Stimulated activated memory B cell treated with anti-CD40 and anti-IgM and Interleukin-4, amounts not matched to agents 10 μg/mL and 1 μg/mL and 100 μg/mL, for 72 hours (primary cell): Measurements from ENCODE around the gene GOLGA6C.
A peak's percentile ranks its signal among the peaks of the same experiment; 100 is the strongest.
"Not testable (repeated sequence)": the region's sequence is repeated elsewhere in the genome, so short reads cannot be mapped to it uniquely, and the experiment has no call there.

ENCODE experiments used
- ATAC-seq: fragments of 150-1000 bp; cut with Tn5 transposase; 2 replicates; pipeline ENCODE4 v1.10.0; 2021
- H3K27ac Mint-ChIP-seq: one replicate; pipeline ENCODE4 v1.8.0; 2022; ENCODE audit warnings: mild to moderate bottlenecking, mixed read lengths
- H3K27me3 Mint-ChIP-seq: one replicate; pipeline ENCODE4 v1.8.0; 2022; ENCODE audit warnings: mixed read lengths
- H3K36me3 Mint-ChIP-seq: one replicate; pipeline ENCODE4 v1.8.0; 2022; ENCODE audit warnings: mixed read lengths
- H3K4me1 Mint-ChIP-seq: one replicate; pipeline ENCODE4 v1.8.0; 2022; ENCODE audit warnings: mixed read lengths
- H3K4me3 Mint-ChIP-seq: one replicate; pipeline ENCODE4 v1.8.0; 2022; ENCODE audit warnings: mild to moderate bottlenecking, moderate library complexity, mixed read lengths
- H3K9me3 Mint-ChIP-seq: one replicate; pipeline ENCODE4 v1.8.0; 2022; ENCODE audit warnings: mixed read lengths

Gene GOLGA6C, protein sequence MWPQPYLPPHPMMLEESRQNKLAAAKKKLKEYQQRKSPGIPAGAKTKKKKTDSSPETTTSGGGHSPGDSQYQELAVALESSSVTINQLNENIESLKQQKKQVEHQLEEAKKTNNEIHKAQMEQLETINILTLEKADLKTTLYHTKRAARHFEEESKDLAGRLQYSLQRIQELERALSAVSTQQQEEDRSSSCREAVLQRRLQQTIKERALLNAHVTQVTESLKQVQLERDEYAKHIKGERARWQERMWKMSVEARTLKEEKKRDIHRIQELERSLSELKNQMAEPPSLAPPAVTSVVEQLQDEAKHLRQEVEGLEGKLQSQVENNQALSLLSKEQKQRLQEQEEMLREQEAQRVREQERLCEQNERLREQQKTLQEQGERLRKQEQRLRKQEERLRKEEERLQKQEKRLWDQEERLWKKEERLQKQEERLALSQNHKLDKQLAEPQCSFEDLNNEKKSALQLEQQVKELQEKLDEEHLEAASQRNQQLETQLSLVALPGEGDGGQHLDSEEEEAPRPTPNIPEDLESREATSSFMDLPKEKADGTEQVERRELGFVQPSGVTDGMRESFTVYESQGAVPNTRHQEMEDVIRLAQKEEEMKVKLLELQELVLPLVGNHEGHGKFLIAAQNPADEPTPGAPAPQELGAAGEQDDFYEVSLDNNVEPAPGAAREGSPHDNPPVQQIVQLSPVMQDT

DNA sequence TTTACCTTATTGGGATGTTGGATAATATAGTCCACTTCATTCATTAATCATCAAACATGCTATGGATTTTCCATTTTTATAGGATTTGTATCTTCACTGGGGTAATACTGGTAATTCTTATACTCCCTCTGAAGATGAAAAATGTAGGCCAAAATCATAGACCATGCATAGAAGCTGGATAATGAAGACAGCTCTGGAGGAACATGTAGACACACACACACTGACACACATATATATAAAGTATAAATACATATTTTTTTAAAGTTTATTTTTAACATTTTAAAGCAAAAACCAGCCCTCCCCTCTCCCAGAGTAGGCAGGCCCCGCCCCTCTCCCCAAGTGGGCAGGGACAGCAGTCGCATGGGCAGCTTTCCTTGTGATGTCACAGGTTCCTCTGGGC lies at the start of gene GOLGA6C:
Gene GOLGA6C, plus strand, starts transcription at position 301 of the 400 bp plus-strand sequence. CDS start 265 bp downstream, outside the sequence.
- not testable (repeated sequence) for H3K36me3 Mint-ChIP-seq, H3K4me3 Mint-ChIP-seq, ATAC-seq, H3K27me3 Mint-ChIP-seq, H3K27ac Mint-ChIP-seq, H3K9me3 Mint-ChIP-seq, H3K4me1 Mint-ChIP-seq

DNA sequence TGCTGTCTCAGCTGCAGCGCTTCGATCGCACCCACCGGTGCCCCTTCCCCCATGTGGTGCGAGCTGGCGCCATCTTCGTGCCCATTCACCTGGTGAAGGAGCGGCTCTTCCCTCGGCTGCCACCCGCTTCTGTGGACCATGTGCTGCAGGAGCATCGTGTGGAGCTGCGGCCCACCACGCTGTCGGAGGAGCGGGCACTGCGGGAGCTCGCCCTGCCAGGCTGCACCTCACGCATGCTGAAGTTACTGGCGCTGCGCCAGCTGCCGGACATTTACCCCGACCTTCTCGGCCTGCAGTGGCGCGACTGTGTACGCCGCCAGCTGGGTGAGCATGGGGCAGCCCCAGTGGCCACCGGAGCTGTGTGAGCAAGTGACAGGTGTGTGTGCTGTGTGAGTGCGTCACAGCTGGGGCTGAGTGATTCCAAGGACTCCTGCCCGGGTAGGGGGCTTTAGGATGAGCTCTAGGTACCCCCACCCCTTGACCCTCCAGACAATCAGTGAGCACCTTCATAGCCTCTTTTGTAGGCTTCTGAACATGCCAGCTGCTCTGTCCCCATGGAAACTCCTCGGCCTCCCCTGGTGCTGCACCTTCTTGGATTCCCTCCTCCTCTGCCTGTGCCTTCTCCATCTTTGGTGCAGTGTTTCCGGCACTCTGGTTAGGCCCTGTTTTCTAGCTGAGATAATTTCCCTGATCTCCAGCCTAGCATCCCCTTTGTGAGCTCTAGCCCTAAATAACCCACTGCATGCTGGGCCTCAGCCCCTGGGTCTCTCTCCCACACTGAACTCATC lies 49.4 kb upstream of the GOLGA6C start:
- no peaks in the 10 kb centered on the region for H3K9me3 Mint-ChIP-seq
- no peaks in the 10 kb centered on the region for H3K27me3 Mint-ChIP-seq
- no peak overlapping the region for H3K27ac Mint-ChIP-seq
- H3K36me3 Mint-ChIP-seq = peaks cover 69% of the 10 kb centered on the region
- ATAC-seq = no peak
- H3K4me3 Mint-ChIP-seq = no peak overlapping the region
- H3K4me1 Mint-ChIP-seq = peaks cover 47% of the 10 kb centered on the region

DNA sequence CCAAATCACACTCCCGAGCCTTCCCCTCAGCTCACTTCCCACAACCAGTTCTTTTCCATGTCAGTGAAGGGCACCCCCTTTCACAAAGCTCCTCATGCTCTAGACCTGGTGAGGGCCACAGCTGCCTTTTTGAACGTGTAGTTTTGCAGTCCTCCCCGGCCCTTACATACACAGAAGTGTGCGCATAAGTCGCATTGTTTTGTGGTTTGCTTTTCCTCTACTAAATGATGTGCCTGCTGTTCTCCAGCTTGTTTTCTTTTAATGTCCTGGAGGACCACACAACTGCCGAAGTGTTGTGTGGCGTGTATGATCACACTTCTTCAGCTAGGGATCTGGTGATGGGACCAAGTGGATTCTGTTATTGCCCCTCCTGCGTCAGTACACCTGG lies 48.9 kb upstream of the GOLGA6C start:
- H3K27ac Mint-ChIP-seq = no peak overlapping the region
- peaks cover 41% of the 10 kb centered on the region for H3K4me1 Mint-ChIP-seq
- H3K27me3 Mint-ChIP-seq = no peaks in the 10 kb centered on the region
- no peak for ATAC-seq
- no peak overlapping the region for H3K4me3 Mint-ChIP-seq
- no peaks in the 10 kb centered on the region for H3K9me3 Mint-ChIP-seq
- H3K36me3 Mint-ChIP-seq = peaks cover 69% of the 10 kb centered on the region

DNA sequence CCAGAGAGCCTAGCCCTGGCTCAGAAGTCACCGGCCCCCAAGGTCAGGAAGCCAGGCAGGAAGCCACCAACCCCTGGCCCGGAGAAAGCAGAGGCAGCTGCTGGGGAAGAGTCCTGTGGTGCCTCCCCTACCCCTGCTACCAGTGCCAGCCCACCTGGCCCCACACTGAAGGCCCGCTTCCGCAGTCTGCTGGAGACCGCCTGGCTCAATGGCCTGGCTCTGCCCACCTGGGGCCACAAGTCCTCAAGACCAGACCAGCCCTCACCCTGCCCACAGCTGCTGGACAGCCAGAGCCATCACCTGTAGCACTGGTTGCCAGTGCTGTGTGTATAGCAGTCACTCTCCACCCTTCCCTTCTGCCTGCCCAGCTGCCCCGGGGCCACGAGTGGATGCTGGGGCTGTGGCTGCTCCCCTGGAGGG lies 47.3 kb upstream of the GOLGA6C start:
- Mint-ChIP-seq H3K4me3 (no peak overlapping the region), H3K27me3 (no peaks in the 10 kb centered on the region), H3K36me3 (peaks cover 69% of the 10 kb centered on the region), H3K9me3 (no peaks in the 10 kb centered on the region), H3K27ac (no peak overlapping the region), H3K4me1 (peaks cover 29% of the 10 kb centered on the region)
- no peak for ATAC-seq

DNA sequence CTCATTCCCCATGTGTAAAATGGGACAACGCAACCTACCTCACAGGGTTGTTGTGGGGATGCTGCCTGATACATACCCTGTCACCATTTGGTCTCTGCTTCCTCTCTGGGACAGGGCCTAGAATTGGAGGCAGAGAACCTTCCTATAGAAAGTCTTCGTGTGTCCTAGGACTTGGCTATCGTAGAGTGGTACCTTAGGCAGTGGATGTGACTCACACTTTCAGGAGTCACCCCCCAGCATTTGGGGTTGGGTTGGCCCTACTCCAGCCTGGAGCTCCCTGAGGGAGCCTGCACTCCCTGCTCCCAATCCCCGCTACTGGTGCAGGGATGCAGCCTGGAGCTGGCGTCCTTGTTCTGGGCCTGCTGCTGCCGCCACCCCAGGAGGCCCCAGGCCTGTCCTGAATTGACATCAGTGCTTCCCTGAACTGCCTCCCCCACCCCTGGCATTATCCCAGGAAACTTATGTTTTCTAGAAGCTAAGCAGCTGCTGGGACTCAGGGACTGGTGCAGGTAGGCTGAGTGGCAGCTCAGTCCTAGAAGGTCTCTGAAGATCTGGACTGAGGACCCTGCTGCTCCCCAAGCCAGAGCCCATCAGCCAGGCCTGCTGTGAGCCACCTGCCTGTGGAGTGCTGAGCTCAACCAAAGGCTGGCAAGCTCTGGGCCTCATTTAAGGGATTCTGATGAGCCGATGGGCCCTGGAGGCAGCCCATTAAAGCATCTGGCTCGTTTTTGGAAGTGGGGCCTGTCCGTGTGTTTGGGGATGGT lies 46.5 kb upstream of the GOLGA6C start:
- ATAC-seq = no peak
- Mint-ChIP-seq H3K9me3 (no peaks in the 10 kb centered on the region), H3K27me3 (no peaks in the 10 kb centered on the region), H3K4me1 (peaks cover 29% of the 10 kb centered on the region), H3K27ac (no peak overlapping the region), H3K36me3 (peaks cover 61% of the 10 kb centered on the region), H3K4me3 (no peak overlapping the region)

DNA sequence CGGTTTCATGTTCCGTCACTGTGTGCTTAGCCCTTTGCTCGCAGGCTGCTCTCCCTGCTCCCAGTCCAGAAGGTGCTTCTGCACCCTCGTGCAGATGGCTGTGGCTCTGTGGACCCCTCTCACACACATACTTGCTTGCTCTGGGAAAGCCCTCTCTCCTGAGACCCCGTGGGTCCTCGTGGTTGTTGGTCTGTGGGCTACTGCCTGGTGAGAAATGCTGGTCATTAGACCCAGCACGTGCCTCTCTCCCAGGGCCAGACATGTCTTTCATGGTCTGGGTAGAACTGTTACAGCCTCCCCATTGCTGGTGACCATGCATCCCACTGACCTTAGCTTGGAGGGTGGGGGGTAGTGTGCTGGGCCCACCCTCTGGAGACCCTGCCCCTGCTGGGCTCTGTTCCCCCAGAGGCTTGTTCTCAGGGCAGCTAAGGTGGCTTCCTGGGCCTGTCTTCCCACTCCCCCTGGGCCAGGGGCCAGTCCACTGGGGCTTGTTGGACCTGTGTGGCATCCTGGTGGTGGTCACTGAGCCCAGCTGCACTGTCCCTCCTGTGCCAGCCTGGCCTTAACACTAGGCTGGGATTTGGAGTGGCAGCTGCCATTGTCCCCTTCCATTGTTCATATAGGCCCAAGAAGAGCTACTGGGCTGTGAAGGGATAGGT lies 45.8 kb upstream of the GOLGA6C start:
- Mint-ChIP-seq H3K27me3 (no peaks in the 10 kb centered on the region), H3K36me3 (peaks cover 54% of the 10 kb centered on the region), H3K4me3 (no peak overlapping the region), H3K4me1 (peaks cover 23% of the 10 kb centered on the region), H3K27ac (no peak overlapping the region), H3K9me3 (no peaks in the 10 kb centered on the region)
- no peak for ATAC-seq

DNA sequence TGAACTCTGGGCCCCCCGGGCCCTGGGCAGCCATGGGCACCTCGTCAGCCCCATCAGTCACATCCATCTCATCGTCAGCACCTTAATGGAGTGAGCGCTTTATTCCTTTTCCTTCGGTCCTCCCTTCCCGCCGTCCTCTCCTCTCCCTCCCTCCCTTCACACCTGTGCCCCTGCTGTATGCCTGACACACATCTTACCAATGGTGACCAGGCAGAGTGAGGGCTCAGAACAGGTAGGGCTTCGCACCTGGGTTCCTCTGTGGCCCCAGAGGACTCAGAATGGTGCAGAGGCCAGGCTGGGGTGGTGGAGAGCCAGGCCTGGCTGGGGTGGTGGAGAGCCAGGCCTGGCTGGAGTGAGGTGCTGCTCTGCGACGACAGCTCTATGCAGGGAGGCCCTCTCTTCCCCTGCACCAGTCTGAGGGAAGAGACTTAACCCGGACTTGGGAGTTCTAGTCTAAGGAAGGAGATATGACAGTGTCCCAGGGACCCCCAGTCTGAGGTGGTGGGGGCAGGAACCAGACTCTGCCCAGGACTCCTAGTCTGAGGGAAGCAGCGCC lies 44.8 kb upstream of the GOLGA6C start:
- H3K27ac Mint-ChIP-seq = no peak overlapping the region
- H3K9me3 Mint-ChIP-seq = no peaks in the 10 kb centered on the region
- no peaks in the 10 kb centered on the region for H3K27me3 Mint-ChIP-seq
- ATAC-seq = no peak
- no peak overlapping the region for H3K4me3 Mint-ChIP-seq
- H3K4me1 Mint-ChIP-seq = peaks cover 25% of the 10 kb centered on the region
- H3K36me3 Mint-ChIP-seq = peaks cover 47% of the 10 kb centered on the region

DNA sequence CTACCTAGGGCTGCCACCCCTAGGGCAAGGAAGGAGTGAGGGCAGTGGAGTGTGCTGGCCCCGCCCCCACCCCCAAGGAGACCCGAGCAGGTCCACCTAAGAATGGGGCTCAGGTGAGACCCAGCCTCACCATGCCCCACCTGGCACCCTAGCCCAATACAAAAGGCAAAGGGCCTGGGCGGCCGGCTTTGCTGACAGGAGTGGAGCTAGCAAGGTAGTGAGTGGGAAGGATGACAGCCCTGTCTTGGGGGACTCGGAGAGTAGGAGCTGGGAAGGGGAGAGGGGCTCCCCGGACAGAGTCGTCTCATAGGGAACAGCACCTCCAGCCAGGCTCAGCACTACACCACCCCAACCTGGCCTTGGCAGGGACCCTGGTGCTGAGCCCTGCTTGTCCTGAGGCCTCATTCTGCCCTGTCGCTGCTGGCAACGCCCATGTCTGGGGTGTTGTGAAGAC lies 44.3 kb upstream of the GOLGA6C start:
- peaks cover 42% of the 10 kb centered on the region for H3K36me3 Mint-ChIP-seq
- H3K4me1 Mint-ChIP-seq = peaks cover 25% of the 10 kb centered on the region
- ATAC-seq = no peak
- H3K4me3 Mint-ChIP-seq = no peak overlapping the region
- H3K27ac Mint-ChIP-seq = no peak overlapping the region
- no peaks in the 10 kb centered on the region for H3K9me3 Mint-ChIP-seq
- no peaks in the 10 kb centered on the region for H3K27me3 Mint-ChIP-seq

DNA sequence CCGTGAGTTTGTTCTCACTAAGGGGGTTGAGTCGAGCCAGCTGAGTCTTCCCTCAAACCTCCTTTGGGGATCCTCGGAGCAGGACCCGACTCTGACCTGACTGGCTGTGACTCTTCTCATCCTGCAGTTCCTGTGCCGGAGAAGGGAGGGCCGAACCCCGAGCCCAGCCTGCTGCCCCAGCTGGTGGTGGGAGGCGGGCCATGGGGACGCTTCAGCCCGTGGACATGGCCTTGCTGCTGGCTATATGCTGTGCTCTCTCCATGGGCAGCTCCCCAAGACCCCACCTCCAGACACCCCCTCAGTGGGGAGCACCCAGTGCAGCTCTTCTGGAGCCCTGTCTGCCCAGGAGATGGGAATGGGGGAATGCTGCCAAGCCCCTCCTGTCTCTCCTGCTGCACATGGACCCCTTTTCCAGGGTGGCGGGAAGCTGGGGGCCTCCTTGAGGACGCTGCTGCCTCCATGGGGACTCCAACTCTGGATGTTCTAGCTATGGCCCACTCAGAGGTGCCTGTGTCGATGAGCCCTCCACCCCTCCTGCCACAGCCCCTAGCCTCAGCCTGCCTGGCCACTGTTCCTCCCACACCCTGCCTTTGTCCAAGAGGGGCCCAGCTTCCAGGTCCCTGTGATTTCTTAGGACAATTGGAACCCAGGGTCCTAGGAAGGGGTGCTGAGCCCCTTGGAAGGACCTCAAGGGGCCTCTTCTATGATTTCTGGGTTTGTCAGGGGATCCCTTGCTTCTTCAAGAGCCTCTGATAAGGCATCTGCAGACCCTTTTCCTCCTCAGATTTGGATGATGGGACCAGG lies 43.6 kb upstream of the GOLGA6C start:
- no peak for ATAC-seq

DNA sequence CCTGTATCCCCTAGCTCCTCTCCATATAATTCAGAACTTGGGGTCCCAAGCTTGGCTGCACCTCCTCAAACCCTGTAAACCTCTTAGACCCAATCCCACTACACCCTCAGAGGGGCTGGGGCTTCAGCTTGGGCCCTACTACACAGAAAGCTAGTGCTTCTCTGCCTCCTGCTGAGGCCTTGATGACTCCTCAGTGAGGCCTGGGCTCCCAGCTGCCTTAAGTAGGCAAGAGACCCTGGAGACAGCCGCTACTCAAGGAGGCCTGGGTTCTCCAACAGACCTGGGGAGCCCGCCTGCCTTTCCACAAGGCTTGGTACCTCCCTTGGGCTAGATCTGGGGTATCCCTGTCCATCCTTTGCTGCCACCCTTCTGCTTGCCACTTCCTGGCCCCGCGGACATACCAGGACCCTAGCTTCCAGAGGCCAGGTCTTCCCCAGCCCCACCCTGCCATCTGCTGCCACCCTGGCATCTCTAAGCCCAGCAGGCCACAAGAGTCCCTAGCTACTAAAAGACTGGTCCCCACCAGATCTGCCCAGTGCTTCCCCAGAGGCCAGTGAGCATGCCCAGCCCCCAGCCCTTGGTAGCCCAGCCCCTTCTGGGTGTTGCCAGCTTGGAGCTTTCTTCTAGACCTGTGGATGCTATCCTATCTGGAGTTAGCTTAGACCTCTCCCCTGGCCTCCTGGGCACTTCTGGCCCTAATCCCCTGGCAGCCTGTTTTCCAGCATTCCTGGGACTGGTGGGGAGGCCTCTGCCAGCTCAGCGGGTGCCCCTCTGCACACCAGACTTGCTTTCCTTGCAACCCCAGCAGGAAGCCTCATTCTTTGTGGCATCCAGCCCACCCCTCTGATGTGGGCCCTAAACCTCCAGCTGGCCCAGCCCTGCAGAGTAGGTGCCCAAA lies 42.8 kb upstream of the GOLGA6C start:
- peaks cover 26% of the 10 kb centered on the region for H3K36me3 Mint-ChIP-seq
- no peaks in the 10 kb centered on the region for H3K9me3 Mint-ChIP-seq
- ATAC-seq = no peak
- H3K27me3 Mint-ChIP-seq = no peaks in the 10 kb centered on the region
- H3K27ac Mint-ChIP-seq = no peak overlapping the region
- peaks cover 24% of the 10 kb centered on the region for H3K4me1 Mint-ChIP-seq
- no peak overlapping the region for H3K4me3 Mint-ChIP-seq

More for the DNA sequence above, 43.6 kb upstream of the GOLGA6C start:
- Mint-ChIP-seq H3K4me3 (no peak overlapping the region), H3K27me3 (no peaks in the 10 kb centered on the region), H3K9me3 (no peaks in the 10 kb centered on the region), H3K4me1 (peaks cover 25% of the 10 kb centered on the region), H3K27ac (no peak overlapping the region), H3K36me3 (peaks cover 35% of the 10 kb centered on the region)

DNA sequence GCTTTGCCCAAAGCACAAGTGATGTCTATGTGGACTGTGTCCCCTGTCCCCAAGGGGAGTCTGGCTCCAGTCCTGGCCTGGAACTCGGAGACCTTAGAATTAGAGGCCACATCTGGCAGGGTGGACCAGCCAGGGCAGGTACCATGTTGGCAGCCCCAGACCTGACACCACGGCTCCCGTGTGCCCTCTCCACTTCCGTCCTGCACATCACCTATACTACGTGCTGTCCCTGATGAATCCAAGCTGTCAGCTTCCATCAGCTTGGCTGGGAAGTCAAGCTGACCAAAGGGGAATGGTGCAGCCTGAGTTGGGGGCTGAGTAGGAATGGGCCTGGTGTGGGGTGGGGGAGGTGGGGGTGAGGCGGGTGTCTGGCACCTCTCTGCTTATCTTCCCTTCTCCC lies 41.1 kb upstream of the GOLGA6C start:
- H3K36me3 Mint-ChIP-seq = peaks cover 10% of the 10 kb centered on the region
- no peak overlapping the region for H3K27ac Mint-ChIP-seq
- peaks cover 22% of the 10 kb centered on the region for H3K4me1 Mint-ChIP-seq
- no peaks in the 10 kb centered on the region for H3K9me3 Mint-ChIP-seq
- ATAC-seq = no peak
- no peaks in the 10 kb centered on the region for H3K27me3 Mint-ChIP-seq
- H3K4me3 Mint-ChIP-seq = no peak overlapping the region

DNA sequence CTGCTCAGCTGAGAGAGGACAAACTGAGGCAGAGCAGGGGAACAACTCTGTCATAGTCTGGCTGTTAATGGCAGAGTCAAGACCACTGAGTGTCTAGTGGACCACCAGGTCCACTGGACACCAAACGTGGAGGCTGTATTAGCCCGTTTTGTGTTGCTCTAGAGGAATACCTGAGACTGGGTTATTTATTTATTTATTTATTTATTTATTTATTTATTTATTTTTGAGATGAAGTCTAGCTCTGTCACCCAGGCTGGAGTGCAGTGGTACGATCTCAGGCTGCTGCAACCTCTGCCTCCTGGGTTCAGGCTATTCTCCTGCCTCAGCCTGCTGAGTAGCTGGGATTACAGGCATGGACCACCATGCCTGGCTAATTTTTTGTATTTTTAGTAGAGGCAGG lies 40.6 kb upstream of the GOLGA6C start:
- not testable (repeated sequence) for H3K4me3 Mint-ChIP-seq, ATAC-seq, H3K27me3 Mint-ChIP-seq, H3K36me3 Mint-ChIP-seq, H3K9me3 Mint-ChIP-seq, H3K27ac Mint-ChIP-seq
- H3K4me1 Mint-ChIP-seq = peaks cover 22% of the 10 kb centered on the region

DNA sequence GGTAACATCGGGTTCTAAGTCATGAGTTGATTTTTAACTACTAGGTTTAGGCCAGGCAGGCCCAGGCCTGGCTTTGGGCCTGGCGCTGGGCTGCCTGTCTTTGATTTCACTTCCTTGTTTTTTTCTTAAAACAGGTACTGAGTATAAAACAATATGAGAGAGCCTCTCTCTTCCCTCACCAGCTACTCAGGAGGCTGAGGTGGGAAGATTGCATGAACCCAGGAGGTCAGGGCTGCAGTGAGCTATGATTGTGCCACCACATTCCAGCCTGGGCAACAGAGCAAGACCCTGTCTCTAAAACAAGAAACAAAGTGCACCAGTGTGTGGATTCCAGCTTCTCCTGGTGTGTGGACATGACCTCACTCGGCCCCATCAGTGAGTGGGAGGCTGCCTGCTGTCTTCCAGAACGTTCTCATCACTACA lies 38.6 kb upstream of the GOLGA6C start:
- not testable (repeated sequence) for H3K9me3 Mint-ChIP-seq, H3K4me3 Mint-ChIP-seq, H3K27me3 Mint-ChIP-seq, H3K36me3 Mint-ChIP-seq
- peaks cover 22% of the 10 kb centered on the region for H3K4me1 Mint-ChIP-seq
- peak overlapping the region; percentile 76 for H3K27ac Mint-ChIP-seq
- ATAC-seq = peak; percentile 71
